Caco-2 (cell line): ENCODE results near the gene NMNAT3. TPM values are rescaled to one million over a fixed set of nuclear protein-coding genes. Genes with fewer than 3 reads are reported as not detected.

ENCODE experiments used
- BruUV-seq: library from RNA; stranded (reverse); fragments of 400-500 nt; replicated peaks from 2 replicates; lab custom pipeline; 2021; lab: Mats Ljungman, UMichigan
- CTCF ChIA-PET: fragments of 300-600 bp; sonication (Branson Sonifier 250); formaldehyde crosslinking; loops from one replicate; lab custom pipeline; 2022; ENCODE audit warnings: antibody characterized with exemption; lab: Charles Lee
- POLR2A ChIA-PET: fragments of 300-600 bp; sonication (Branson Sonifier 250); formaldehyde crosslinking; loops from one replicate; lab custom pipeline; 2022; ENCODE audit warnings: antibody characterized with exemption; lab: Charles Lee
- DNase-seq, 2 experiments: peaks; one replicate each; pipeline versions ENCODE4 v3.0.0 to v3.0.0-alpha.2; 2020 to 2022
- H3K27me3 ChIP-seq: replicated peaks from 2 replicates; pipeline ENCODE4 v1.6.0; 2011; ENCODE audit warnings: low read length; ENCODE audit not compliant: control insufficient read depth, insufficient read depth
- H3K36me3 ChIP-seq: 2 replicates; pipeline ENCODE4 v1.5.1; 2011; ENCODE audit warnings: low read length; ENCODE audit not compliant: control insufficient read depth, insufficient read depth
- H3K4me1 ChIP-seq: fragments of 250-450 bp; sonication (Bioruptor Pico); 2 replicates; pipeline ENCODE4 v1.5.1; 2020; ENCODE audit warnings: mild to moderate bottlenecking
- H3K4me3 ChIP-seq: 2 replicates; pipeline ENCODE4 v1.5.1; 2011; ENCODE audit warnings: low read depth, mild to moderate bottlenecking, control low read depth, low read length
- H3K9me3 ChIP-seq: fragments of 250-450 bp; sonication (Bioruptor Pico); 2 replicates; pipeline ENCODE4 v1.5.1; 2020; ENCODE audit warnings: mild to moderate bottlenecking, moderate library complexity
- H3K27ac Mint-ChIP-seq: one replicate; pipeline ENCODE4 v1.8.0; 2022; ENCODE audit warnings: mixed read lengths; ENCODE audit not compliant: unreplicated experiment
- H3K27me3 Mint-ChIP-seq: one replicate; pipeline ENCODE4 v1.8.0; 2022; ENCODE audit warnings: mixed read lengths; ENCODE audit not compliant: insufficient read depth, unreplicated experiment
- H3K36me3 Mint-ChIP-seq: one replicate; pipeline ENCODE4 v1.8.0; 2022; ENCODE audit warnings: mild to moderate bottlenecking, mixed read lengths; ENCODE audit not compliant: insufficient read depth, unreplicated experiment
- H3K4me1 Mint-ChIP-seq: one replicate; pipeline ENCODE4 v1.8.0; 2022; ENCODE audit warnings: low read depth, mixed read lengths; ENCODE audit not compliant: unreplicated experiment
- H3K4me3 Mint-ChIP-seq: one replicate; pipeline ENCODE4 v1.8.0; 2022; ENCODE audit warnings: mild to moderate bottlenecking, moderate library complexity, mixed read lengths; ENCODE audit not compliant: unreplicated experiment
- H3K9me3 Mint-ChIP-seq: one replicate; pipeline ENCODE4 v1.8.0; 2022; ENCODE audit warnings: mixed read lengths; ENCODE audit not compliant: unreplicated experiment
- CTCF ChIP-seq, 2 experiments: fragments of 200-600 bp in 1 of 2; IDR thresholded peaks; 1 replicate in 1 of 2; 2 replicates in 1 of 2; pipeline versions ENCODE4 v1.5.1 to v1.8.0; 2011 to 2022; ENCODE audit warnings: antibody characterized with exemption in 1 of 2, control low read depth in 1 of 2, inconsistent platforms in 1 of 2, low read depth in 1 of 2, low read length in 1 of 2, mild to moderate bottlenecking in 1 of 2, moderate library complexity in 1 of 2; ENCODE audit not compliant: insufficient read depth in 1 of 2, severe bottlenecking in 1 of 2, unreplicated experiment in 1 of 2
- intact Hi-C: fragments of 100-400 bp; cut with micrococcal nuclease; formaldehyde crosslinking; loops from one replicate; pipeline ENCODE4 v1.10.0; 2022; ENCODE audit not compliant: unreplicated experiment
- total RNA-seq: library from RNA; stranded (reverse); gene quantifications from 2 replicates; pipeline ENCODE4 v1.2.3, GENCODE V29; 2022

The NMNAT3 gene
- total RNA-seq, 1 experiment from 2014 or later = 17.6 TPM

GRCh38 chr3:139687431-139687830 lies 9.7 kb upstream of the NMNAT3 start:
- no peak for DNase-seq
- H3K27me3 Mint-ChIP-seq = no peaks in the 10 kb centered on the region
- Histone ChIP-seq H3K9me3 (no peaks in the 10 kb centered on the region), H3K4me3 (no peak overlapping the region), H3K36me3 (no peaks in the 10 kb centered on the region), H3K27me3 (no peaks in the 10 kb centered on the region), H3K4me1 (peaks cover 17% of the 10 kb centered on the region; the same call in 1 of the 2 replicates)
- H3K4me1 Mint-ChIP-seq = peaks cover 28% of the 10 kb centered on the region
- no peak overlapping the region for H3K4me3 Mint-ChIP-seq
- no peak for TF ChIP-seq CTCF (IDR thresholded peaks at IDR 0.05; ENCODE audit: insufficient read depth in 1 of 2, low read depth in 1 of 2, low read length in 1 of 2, severe bottlenecking in 1 of 2, unreplicated experiment in 1 of 2)
- ChIA-PET CTCF (no interaction called here), POLR2A (no interaction called here)
- H3K27ac Mint-ChIP-seq = no peak overlapping the region
- intact Hi-C loops = no loop called here
- no peaks in the 10 kb centered on the region for H3K36me3 Mint-ChIP-seq
- no TSS peak for BruUV-seq
- H3K9me3 Mint-ChIP-seq = peaks cover 17% of the 10 kb centered on the region

GRCh38 chr3:139686624-139687023 lies 8.9 kb upstream of the NMNAT3 start:
- intact Hi-C loops = no loop called here
- H3K27me3 Mint-ChIP-seq = no peaks in the 10 kb centered on the region
- no TSS peak for BruUV-seq

GRCh38 chr3:139686206-139686605 lies 8.4 kb upstream of the NMNAT3 start:
- intact Hi-C loops = no loop called here
- H3K9me3 ChIP-seq = no peaks in the 10 kb centered on the region
- H3K27me3 Mint-ChIP-seq = no peaks in the 10 kb centered on the region
- no TSS peak for BruUV-seq
- no peak for TF ChIP-seq CTCF (IDR thresholded peaks at IDR 0.05; ENCODE audit: insufficient read depth in 1 of 2, low read depth in 1 of 2, low read length in 1 of 2, severe bottlenecking in 1 of 2, unreplicated experiment in 1 of 2)
- POLR2A ChIA-PET = no interaction called here
- no peaks in the 10 kb centered on the region for H3K36me3 Mint-ChIP-seq
- H3K4me1 ChIP-seq = peaks cover 17% of the 10 kb centered on the region; the same call in 1 of the 2 replicates
- H3K36me3 ChIP-seq = no peaks in the 10 kb centered on the region
- no peak for DNase-seq
- peaks cover 17% of the 10 kb centered on the region for H3K9me3 Mint-ChIP-seq
- no peaks in the 10 kb centered on the region for H3K27me3 ChIP-seq
- H3K4me3 Mint-ChIP-seq = no peak overlapping the region
- H3K27ac Mint-ChIP-seq = no peak overlapping the region
- peaks cover 28% of the 10 kb centered on the region for H3K4me1 Mint-ChIP-seq
- CTCF ChIA-PET = no interaction called here
- no peak overlapping the region for H3K4me3 ChIP-seq

More at GRCh38 chr3:139686624-139687023, 8.9 kb upstream of the NMNAT3 start:
- POLR2A ChIA-PET = no interaction called here
- H3K9me3 Mint-ChIP-seq = peaks cover 17% of the 10 kb centered on the region
- H3K4me3 ChIP-seq = no peak overlapping the region
- no peak for TF ChIP-seq CTCF (IDR thresholded peaks at IDR 0.05; ENCODE audit: insufficient read depth in 1 of 2, low read depth in 1 of 2, low read length in 1 of 2, severe bottlenecking in 1 of 2, unreplicated experiment in 1 of 2)
- no peaks in the 10 kb centered on the region for H3K27me3 ChIP-seq
- DNase-seq = no peak
- CTCF ChIA-PET = no interaction called here
- H3K4me1 Mint-ChIP-seq = peaks cover 28% of the 10 kb centered on the region
- no peaks in the 10 kb centered on the region for H3K36me3 ChIP-seq
- no peak overlapping the region for H3K4me3 Mint-ChIP-seq
- H3K9me3 ChIP-seq = no peaks in the 10 kb centered on the region
- H3K27ac Mint-ChIP-seq = no peak overlapping the region
- H3K36me3 Mint-ChIP-seq = no peaks in the 10 kb centered on the region
- H3K4me1 ChIP-seq = peaks cover 17% of the 10 kb centered on the region; the same call in 1 of the 2 replicates
